ENCODE measurements around the gene SYNE2. TPM values are rescaled to one million over a fixed set of nuclear protein-coding genes. Genes with fewer than 3 reads are reported as not detected.

The SYNE2 gene
- total and polyA plus RNA-seq, 2 of the 8 experiments (the other 6 are each of a cell fraction or from before 2014, with no cell fraction given): 32.6 to 46.1 TPM

DNA sequence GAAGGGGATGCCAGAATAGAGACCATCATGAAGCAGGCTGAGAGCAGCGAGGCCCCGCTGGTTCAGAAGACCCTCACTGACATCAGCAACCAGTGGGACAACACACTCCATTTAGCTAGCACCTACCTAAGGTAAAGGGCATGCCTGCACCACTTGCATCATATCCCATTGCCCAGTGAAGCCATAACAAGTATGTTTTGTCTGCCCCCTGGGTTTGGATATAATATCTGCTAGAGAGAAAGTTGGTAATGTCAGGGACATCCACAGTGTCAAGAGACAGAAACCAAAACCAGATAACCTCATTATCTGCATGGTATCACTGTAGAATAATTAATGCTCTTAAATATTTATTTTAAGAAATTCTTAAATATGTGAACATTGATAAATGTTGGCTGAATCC, 173.8 kb downstream of the SYNE2 start:
- H3K4me2 ChIP-seq (ENCODE audit: insufficient read depth in 1 of 2, low read depth in 2 of 2, low read length in 2 of 2): no peak overlapping the region
- H3K27me3 ChIP-seq (replicated peaks in 1 of 4; ENCODE audit: control insufficient read depth in 3 of 4, extremely low read depth in 1 of 4, insufficient read depth in 3 of 4, low read length in 3 of 4): no peaks in the 10 kb centered on the region; a peak in 1 of 7 replicates
- no peaks in the 10 kb centered on the region for H3K4me1 ChIP-seq (replicated peaks in 1 of 4; ENCODE audit: control insufficient read depth in 3 of 4, insufficient read depth in 4 of 4, low read length in 3 of 4)
- no peak overlapping the region for H3K9ac ChIP-seq (replicated peaks in 1 of 4; ENCODE audit: extremely low read depth in 1 of 4, low read depth in 3 of 4, low read length in 3 of 4)
- no peak overlapping the region for H2AFZ ChIP-seq (ENCODE audit: low read length)
- peaks cover 0 to 46% (median 13%) of the 10 kb centered on the region in 4 experiments; a peak in 6 of 8 replicates for H3K36me3 ChIP-seq (ENCODE audit: control insufficient read depth in 2 of 4, insufficient read depth in 4 of 4, low read length in 3 of 4)
- H2BK20ac ChIP-seq (ENCODE audit: low read length): no peak overlapping the region
- no peaks in the 10 kb centered on the region for H3K79me1 ChIP-seq (ENCODE audit: low read depth, low read length)
- CTCF ChIA-PET (ENCODE audit: partially characterized antibody): no interaction called here
- H2AK5ac ChIP-seq (ENCODE audit: low read depth, low read length): no peak overlapping the region
- no peak overlapping the region for H3K23ac ChIP-seq (ENCODE audit: insufficient read length)
- H3K27ac ChIP-seq (ENCODE audit: low read depth, low read length): no peak overlapping the region
- TF ChIP-seq EZH2 (IDR thresholded peaks at IDR 0.05; ENCODE audit: low read depth, low read length, severe bottlenecking): no peak
- no peak for TF ChIP-seq CEBPB (IDR thresholded peaks at IDR 0.05; ENCODE audit: low read depth, low read length)
- TF ChIP-seq BRCA1 (IDR thresholded peaks at IDR 0.05; ENCODE audit: low read depth, low read length): no peak
- no peak for TF ChIP-seq NRF1 (IDR thresholded peaks at IDR 0.05; ENCODE audit: low read depth, low read length)
- TF ChIP-seq SP1 (IDR thresholded peaks at IDR 0.05; ENCODE audit: low read depth, low read length): no peak
- TF ChIP-seq FOSL1 (IDR thresholded peaks at IDR 0.05; ENCODE audit: insufficient read depth, low read depth, low read length): no peak
- TF ChIP-seq EGR1 (IDR thresholded peaks at IDR 0.05; ENCODE audit: borderline replicate concordance, low read depth, low read length): no peak
- no peak for TF ChIP-seq TEAD4 (IDR thresholded peaks at IDR 0.05; ENCODE audit: low read depth, low read length)
- no peak for TF ChIP-seq CBX5 (IDR thresholded peaks at IDR 0.05; ENCODE audit: low read depth, low read length)
- WGBS, 2 experiments (ENCODE audit: extremely low coverage in 1 of 2, insufficient coverage in 1 of 2, insufficient read length in 1 of 2, insufficient replicate concordance in 2 of 2, low coverage in 1 of 2, low lambda C conversion rate in 2 of 2, missing lambda C conversion rate in 1 of 2): 100% methylated on average over 2 of the region's 2 CpGs; no CpG with 5 or more reads in 1 of the 2 experiments
- FAIRE-seq (no peak), DNase-seq (ENCODE audit: low read depth in 1 of 2, low spot score in 2 of 2) (no peak)
- H2BK15ac ChIP-seq (ENCODE audit: low read length): no peak overlapping the region
- POLR2A ChIA-PET (ENCODE audit: partially characterized antibody): no interaction called here
- no peak overlapping the region for H2BK12ac ChIP-seq (ENCODE audit: low read depth, low read length)
- no peak overlapping the region for H3K4ac ChIP-seq (replicated peaks; ENCODE audit: insufficient read length, low read depth, low read length)
- no peaks in the 10 kb centered on the region for H3K9me3 ChIP-seq (ENCODE audit: insufficient read depth in 2 of 2, low read depth in 1 of 2, low read length in 1 of 2)
- H3K56ac ChIP-seq (replicated peaks; ENCODE audit: insufficient read length, low read depth, low read length): no peak overlapping the region
- no peak overlapping the region for H3K4me3 ChIP-seq (ENCODE audit: extremely low read depth in 1 of 4, insufficient read depth in 2 of 4, low read depth in 3 of 4, low read length in 4 of 4)
- no peak overlapping the region for H4K91ac ChIP-seq (replicated peaks; ENCODE audit: insufficient read length, low read length)
- no peaks in the 10 kb centered on the region for H3K79me2 ChIP-seq (ENCODE audit: control insufficient read depth in 1 of 2, insufficient read depth in 2 of 2, low read length in 2 of 2)
- no peak overlapping the region for H4K5ac ChIP-seq (ENCODE audit: insufficient read length, low read depth, low read length)
- H2BK5ac ChIP-seq (ENCODE audit: low read depth, low read length): no peak overlapping the region
- no peak overlapping the region for H3K14ac ChIP-seq (ENCODE audit: insufficient read length)
- H3K18ac ChIP-seq (ENCODE audit: extremely low read depth, low read length): no peak overlapping the region
- H4K20me1 ChIP-seq (replicated peaks in 1 of 2; ENCODE audit: control insufficient read depth in 1 of 2, insufficient read depth in 2 of 2, low read length in 2 of 2): no peaks in the 10 kb centered on the region
- no peaks in the 10 kb centered on the region for H3K23me2 ChIP-seq (ENCODE audit: low read depth, low read length)
- H4K8ac ChIP-seq (ENCODE audit: extremely low read depth, insufficient read depth, low read length): no peak overlapping the region
- no peak overlapping the region for H2BK120ac ChIP-seq (replicated peaks; ENCODE audit: low read depth, low read length)

Data from H1 (cell line).